Panc1 (cell line): ENCODE results near the gene MRPL9.

Experiments
- CTCF ChIP-seq: fragments of 450-650 bp; IDR thresholded peaks from 2 replicates; pipeline ENCODE4 v1.5.1; 2017; ENCODE audit warnings: mild to moderate bottlenecking
- SIN3A ChIP-seq: IDR thresholded peaks from 2 replicates; pipeline ENCODE4 v1.6.1; 2012; ENCODE audit warnings: low read depth, mild to moderate bottlenecking, low read length, moderate library complexity, borderline replicate concordance; ENCODE audit not compliant: insufficient read depth

GRCh38 chr1:151802372-151802771 is 39.1 kb upstream of the MRPL9 start:
- TF ChIP-seq CTCF (no peak), SIN3A (no peak)
